ENCODE data around the gene LRRC1. TPM values are rescaled to one million over a fixed set of nuclear protein-coding genes. Genes with fewer than 3 reads are reported as not detected.

Gene LRRC1
- total and polyA plus RNA-seq, 8 donors, result 2.9 to 50.4 (median 12.2) TPM

DNA sequence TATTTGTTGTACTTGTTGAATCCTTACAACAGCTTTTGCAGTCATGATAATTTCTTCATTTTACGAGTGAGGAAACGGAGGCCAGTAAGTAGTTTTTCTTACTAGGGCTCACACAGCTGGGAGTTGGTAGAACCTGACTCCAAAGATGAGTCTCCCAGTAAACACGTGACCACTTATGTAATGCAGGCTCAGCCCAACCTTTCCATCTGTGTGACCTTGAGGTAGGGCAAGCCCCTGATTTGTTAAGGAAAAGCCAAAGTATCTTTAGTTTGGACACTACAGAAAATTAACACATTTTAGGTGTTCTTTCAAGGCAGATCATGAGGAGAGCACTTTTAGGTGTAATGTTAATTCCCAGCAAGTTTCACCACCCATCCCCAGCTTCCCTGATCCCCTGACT is 111.3 kb downstream of the LRRC1 start:
- 81 to 93% (median 90%) methylated on average over 3 of the region's 3 CpGs for WGBS, 5 donors
- no peak for TF ChIP-seq POLR2A (IDR thresholded peaks at IDR 0.05)
- no peak for TF ChIP-seq EP300 (IDR thresholded peaks at IDR 0.05)
- TF ChIP-seq POLR2AphosphoS5 (IDR thresholded peaks at IDR 0.05), result no peak
- no peak for TF ChIP-seq CTCF (IDR thresholded peaks at IDR 0.05)

DNA sequence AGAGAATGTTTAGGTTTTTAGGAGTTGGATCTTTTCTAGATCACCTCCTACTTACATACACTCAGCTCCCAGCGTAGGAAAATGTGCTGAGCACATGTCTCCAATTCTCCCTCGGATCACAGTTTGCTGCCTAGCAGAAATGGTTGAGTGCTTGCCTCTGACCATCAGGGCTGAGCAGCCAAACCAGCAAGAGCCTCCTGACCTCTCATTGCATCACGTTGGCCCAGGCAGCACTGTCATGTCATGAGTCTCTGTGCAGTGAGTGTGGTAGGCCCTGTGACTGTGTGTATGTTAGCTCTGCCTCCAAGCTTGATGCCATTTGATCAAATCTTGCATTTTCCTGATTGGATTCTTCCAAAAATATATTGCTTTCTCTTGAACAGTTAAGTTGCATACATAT is 112.0 kb downstream of the LRRC1 start:
- no peaks in the 10 kb centered on the region for H3K9me3 ChIP-seq
- intact Hi-C loops (cut with DNase I; ENCODE audit: low total_unique reads), result no loop called here
- H3K4me3 ChIP-seq, result no peak overlapping the region
- H3K4me1 ChIP-seq, result peaks cover 0 to 8% (median 0%) of the 10 kb centered on the region in 4 donors
- WGBS, 5 donors, result 62 to 79% (median 73%) methylated on average over 3 of the region's 3 CpGs
- peaks cover 3 to 47% (median 45%) of the 10 kb centered on the region in 4 donors for H3K36me3 ChIP-seq
- H3K27me3 ChIP-seq, result no peaks in the 10 kb centered on the region
- TF ChIP-seq CTCF (IDR thresholded peaks at IDR 0.05) (no peak), POLR2AphosphoS5 (IDR thresholded peaks at IDR 0.05) (no peak), EP300 (IDR thresholded peaks at IDR 0.05) (no peak), POLR2A (IDR thresholded peaks at IDR 0.05) (no peak)
- no peak overlapping the region for H3K27ac ChIP-seq
- no peak for DNase-seq

More for the DNA sequence above, 111.3 kb downstream of the LRRC1 start:
- Histone ChIP-seq H3K4me3 (no peak overlapping the region), H3K27ac (no peak overlapping the region), H3K36me3 (peaks cover 3 to 50% (median 46%) of the 10 kb centered on the region in 4 donors), H3K27me3 (no peaks in the 10 kb centered on the region), H3K4me1 (peaks cover 0 to 8% (median 0%) of the 10 kb centered on the region in 4 donors), H3K9me3 (no peaks in the 10 kb centered on the region)
- no peak for DNase-seq
- intact Hi-C loops (cut with DNase I; ENCODE audit: low total_unique reads), result no loop called here

DNA sequence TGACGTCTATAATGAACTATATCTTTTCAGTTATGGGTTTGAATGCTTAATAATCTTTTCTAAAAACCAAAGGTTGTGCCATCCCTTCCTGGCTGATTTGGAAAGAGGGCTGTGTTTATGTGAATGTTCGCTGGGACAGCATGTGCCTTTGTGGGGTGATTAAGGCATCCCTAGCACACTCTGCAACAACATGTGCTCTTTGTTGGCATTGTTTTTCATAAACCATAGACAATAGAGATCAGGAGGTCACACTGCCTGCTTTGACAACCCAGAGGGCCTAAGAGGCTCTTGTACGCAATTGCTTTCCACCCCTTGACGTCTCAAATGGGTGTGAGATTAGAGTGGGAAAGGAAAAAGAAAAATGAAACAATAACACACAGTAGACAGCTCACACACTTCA is 116.0 kb downstream of the LRRC1 start:
- Histone ChIP-seq H3K4me3 (no peak overlapping the region), H3K27ac (no peak overlapping the region), H3K4me1 (peaks cover 0 to 8% (median 3%) of the 10 kb centered on the region in 4 donors), H3K9me3 (no peaks in the 10 kb centered on the region), H3K36me3 (peaks cover 0 to 30% (median 25%) of the 10 kb centered on the region in 4 donors), H3K27me3 (no peaks in the 10 kb centered on the region)
- DNase-seq, result no peak
- intact Hi-C loops (cut with DNase I; ENCODE audit: low total_unique reads), result no loop called here
- peak in 1 of 3 donors; percentile 68 for TF ChIP-seq POLR2AphosphoS5 (IDR thresholded peaks at IDR 0.05)
- TF ChIP-seq EP300 (IDR thresholded peaks at IDR 0.05), result peak; percentile 88
- TF ChIP-seq POLR2A (IDR thresholded peaks at IDR 0.05), result no peak
- TF ChIP-seq CTCF (IDR thresholded peaks at IDR 0.05), result no peak
- WGBS, 5 donors, result 80 to 87% (median 85%) methylated on average over 4 of the region's 4 CpGs

GRCh38 chr6:53912661-53913060 is 117.9 kb downstream of the LRRC1 start:
- Histone ChIP-seq H3K9me3 (no peaks in the 10 kb centered on the region), H3K4me3 (no peak overlapping the region), H3K36me3 (peaks cover 0 to 29% (median 14%) of the 10 kb centered on the region in 4 donors), H3K4me1 (peaks cover 0 to 16% (median 3%) of the 10 kb centered on the region in 4 donors), H3K27me3 (no peaks in the 10 kb centered on the region), H3K27ac (no peak overlapping the region)
- 89 to 100% (median 97%) methylated on average over 1 of the region's 1 CpG for WGBS, 5 donors
- intact Hi-C loops (cut with DNase I; ENCODE audit: low total_unique reads), result no loop called here
- DNase-seq, result no peak
- TF ChIP-seq POLR2AphosphoS5 (IDR thresholded peaks at IDR 0.05) (no peak), CTCF (IDR thresholded peaks at IDR 0.05) (no peak), POLR2A (IDR thresholded peaks at IDR 0.05) (no peak), EP300 (IDR thresholded peaks at IDR 0.05) (no peak)
